HL-60 (cell line): ENCODE results near the gene TOP3B.

ENCODE experiments used
- CTCF ChIP-seq: IDR thresholded peaks from one replicate; pipeline ENCODE4 v1.5.1; 2011; ENCODE audit warnings: low read length, control low read depth, inconsistent platforms; ENCODE audit not compliant: insufficient read depth
- GABPA ChIP-seq: IDR thresholded peaks from 2 replicates; pipeline ENCODE4 v1.6.1; 2012; ENCODE audit warnings: low read depth
- POLR2AphosphoS5 ChIP-seq: IDR thresholded peaks from 2 replicates; pipeline ENCODE4 v1.6.1; 2012; ENCODE audit warnings: low read depth
- REST ChIP-seq: IDR thresholded peaks from 2 replicates; pipeline ENCODE4 v1.6.1; 2012; ENCODE audit warnings: low read depth; ENCODE audit not compliant: insufficient replicate concordance
- SPI1 ChIP-seq: IDR thresholded peaks from 2 replicates; pipeline ENCODE4 v1.6.1; 2012; ENCODE audit warnings: low read depth, mild to moderate bottlenecking, borderline replicate concordance

GRCh38 chr22:21931056-21931455 lies 51.5 kb downstream of the TOP3B start:
- TF ChIP-seq CTCF (no peak), POLR2AphosphoS5 (no peak), REST (no peak), SPI1 (no peak), GABPA (no peak)
